ENCODE results near the gene GCNA. TPM values are rescaled to one million over a fixed set of nuclear protein-coding genes. Genes with fewer than 3 reads are reported as not detected.
A peak's percentile ranks its signal among the peaks of the same experiment; 100 is the strongest.

The GCNA gene
- total and polyA plus RNA-seq, 12 donors = 0.18 to 23.3 (median 2.2) TPM

DNA sequence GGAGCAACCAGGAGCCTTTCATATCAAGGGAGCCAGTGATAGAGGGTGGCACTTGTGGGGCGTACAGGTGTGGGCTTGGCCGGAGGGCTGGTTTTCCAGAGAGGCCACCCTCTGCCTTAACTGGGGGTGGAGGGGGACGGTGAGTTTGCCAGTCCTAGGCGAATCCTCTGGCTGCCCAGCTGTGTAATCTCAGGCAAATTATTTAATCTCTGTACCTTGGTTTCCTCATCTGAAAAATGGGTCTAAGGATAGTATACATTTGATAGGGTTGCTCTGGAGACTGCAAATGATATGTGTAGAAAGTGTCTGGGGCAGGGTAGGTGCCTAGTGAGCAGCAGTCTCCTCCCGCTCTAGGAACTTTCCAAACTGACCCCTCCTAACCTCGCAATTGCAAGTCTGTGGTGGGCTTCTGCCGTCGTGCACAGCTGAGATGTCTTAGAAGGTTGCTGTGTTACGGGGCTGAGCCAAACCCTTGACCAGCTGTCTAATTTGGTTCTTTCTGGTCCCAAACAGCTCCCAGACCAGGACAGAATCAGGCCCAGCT, 43.9 kb downstream of the GCNA start:
- WGBS, 4 donors = 84 to 92% (median 89%) methylated on average over 3 to 9 of the region's 9 CpGs
- Histone ChIP-seq H3K9me3 (replicated peaks in 1 of 3) (no peaks in the 10 kb centered on the region), H3K36me3 (replicated peaks in 1 of 2) (no peaks in the 10 kb centered on the region), H3K27ac (peak overlapping the region in 3 of 5 donors; percentile 5 to 59 (median 31)), H3K27me3 (peaks cover 11% of the 10 kb centered on the region), H3K4me1 (replicated peaks in 1 of 2) (peaks cover 0 to 4% of the 10 kb centered on the region in 2 donors), H3K4me3 (no peak overlapping the region)
- intact Hi-C loops (cut with DNase I) = no loop called here
- TF ChIP-seq, protein P1, sequence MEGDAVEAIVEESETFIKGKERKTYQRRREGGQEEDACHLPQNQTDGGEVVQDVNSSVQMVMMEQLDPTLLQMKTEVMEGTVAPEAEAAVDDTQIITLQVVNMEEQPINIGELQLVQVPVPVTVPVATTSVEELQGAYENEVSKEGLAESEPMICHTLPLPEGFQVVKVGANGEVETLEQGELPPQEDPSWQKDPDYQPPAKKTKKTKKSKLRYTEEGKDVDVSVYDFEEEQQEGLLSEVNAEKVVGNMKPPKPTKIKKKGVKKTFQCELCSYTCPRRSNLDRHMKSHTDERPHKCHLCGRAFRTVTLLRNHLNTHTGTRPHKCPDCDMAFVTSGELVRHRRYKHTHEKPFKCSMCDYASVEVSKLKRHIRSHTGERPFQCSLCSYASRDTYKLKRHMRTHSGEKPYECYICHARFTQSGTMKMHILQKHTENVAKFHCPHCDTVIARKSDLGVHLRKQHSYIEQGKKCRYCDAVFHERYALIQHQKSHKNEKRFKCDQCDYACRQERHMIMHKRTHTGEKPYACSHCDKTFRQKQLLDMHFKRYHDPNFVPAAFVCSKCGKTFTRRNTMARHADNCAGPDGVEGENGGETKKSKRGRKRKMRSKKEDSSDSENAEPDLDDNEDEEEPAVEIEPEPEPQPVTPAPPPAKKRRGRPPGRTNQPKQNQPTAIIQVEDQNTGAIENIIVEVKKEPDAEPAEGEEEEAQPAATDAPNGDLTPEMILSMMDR (IDR thresholded peaks at IDR 0.05) = no peak
- no peak for TF ChIP-seq POLR2A (IDR thresholded peaks at IDR 0.05)
- no peak for DNase-seq

DNA sequence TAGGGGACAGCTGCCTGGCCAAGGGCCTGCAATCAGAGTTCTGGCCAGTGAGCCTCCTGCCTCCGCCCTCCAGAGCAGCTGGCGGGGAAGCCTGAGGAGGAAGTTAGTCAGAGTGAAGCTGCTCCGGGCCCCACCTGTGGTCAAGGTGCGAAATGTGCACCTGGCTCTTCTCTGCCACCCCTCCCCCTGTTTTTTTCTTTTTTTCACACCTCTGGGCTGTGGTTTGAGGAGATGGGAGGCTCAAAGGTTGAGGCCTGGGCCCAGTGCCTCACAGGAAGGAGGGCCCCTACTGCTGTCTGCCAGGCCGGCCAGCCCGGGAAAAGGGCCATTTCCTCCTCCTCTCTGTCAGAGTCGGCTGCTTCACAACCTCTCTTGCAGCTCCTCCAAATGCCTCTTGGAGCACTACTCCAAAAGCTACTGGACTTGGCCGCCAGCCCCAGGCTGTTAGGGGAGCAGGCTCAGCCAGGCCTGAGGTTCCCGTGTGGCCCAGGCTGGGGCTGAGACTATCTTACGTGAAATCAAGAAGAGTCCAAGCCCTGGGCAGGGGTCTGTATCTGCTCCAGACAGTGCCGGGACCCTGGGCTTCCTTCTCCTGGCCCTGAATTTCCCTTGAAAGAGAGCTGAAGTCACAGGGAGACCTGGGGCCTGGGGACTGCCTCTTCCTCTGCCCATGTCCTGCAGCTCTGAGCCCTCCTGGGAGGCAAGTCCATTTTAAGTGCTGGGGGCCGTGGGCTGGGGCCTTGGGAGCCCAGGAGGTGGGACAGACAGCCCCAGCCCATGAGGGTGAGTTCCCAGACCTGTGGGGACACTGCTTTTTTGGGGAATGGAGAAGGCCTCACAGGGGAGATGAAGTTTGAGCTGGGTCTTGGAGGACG, 44.6 kb downstream of the GCNA start:
- DNase-seq = peak; percentile 53 to 86 (median 78)

DNA sequence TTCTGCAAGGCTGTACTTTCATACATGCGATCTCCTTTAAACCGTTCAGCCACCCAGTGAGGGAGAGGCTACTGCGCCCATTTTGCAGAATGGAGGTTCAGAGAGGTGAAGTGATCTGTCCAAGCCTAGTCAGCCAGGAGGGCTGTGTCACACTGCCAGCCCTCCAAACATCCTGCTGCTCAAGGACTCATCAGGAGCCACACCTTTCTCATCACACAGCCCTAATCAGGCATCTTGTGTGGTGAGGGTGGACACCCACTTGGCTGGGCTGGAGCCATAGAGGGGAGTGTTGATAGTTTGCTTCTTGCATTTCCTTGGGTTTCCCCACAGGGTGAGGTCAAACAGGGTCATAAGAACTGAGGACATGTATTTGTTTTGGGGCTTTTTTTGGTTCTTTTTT, 45.5 kb downstream of the GCNA start:
- DNase-seq = no peak
- Histone ChIP-seq H3K4me1 (replicated peaks in 1 of 2) (peaks cover 0 to 4% of the 10 kb centered on the region in 2 donors), H3K27me3 (peaks cover 11% of the 10 kb centered on the region), H3K4me3 (no peak overlapping the region), H3K27ac (no peak overlapping the region), H3K36me3 (replicated peaks in 1 of 2) (no peaks in the 10 kb centered on the region), H3K9me3 (replicated peaks in 1 of 3) (no peaks in the 10 kb centered on the region)
- WGBS, 4 donors = 88 to 95% (median 94%) methylated on average over 3 of the region's 3 CpGs
- TF ChIP-seq, protein P1 (IDR thresholded peaks at IDR 0.05) = no peak
- TF ChIP-seq POLR2A (IDR thresholded peaks at IDR 0.05) = no peak
- intact Hi-C loops (cut with DNase I) = no loop called here

More for the DNA sequence above, 44.6 kb downstream of the GCNA start:
- TF ChIP-seq POLR2A (IDR thresholded peaks at IDR 0.05) = no peak
- TF ChIP-seq, protein P1 (IDR thresholded peaks at IDR 0.05) = peak in 4 of 6 experiments; percentile 21 to 46 (median 34)
- 0 to 74% (median 35%) methylated on average over 4 to 13 of the region's 13 CpGs for WGBS, 4 donors
- H3K36me3 ChIP-seq (replicated peaks in 1 of 2) = no peaks in the 10 kb centered on the region
- peaks cover 11% of the 10 kb centered on the region for H3K27me3 ChIP-seq
- no peaks in the 10 kb centered on the region for H3K9me3 ChIP-seq (replicated peaks in 1 of 3)
- H3K27ac ChIP-seq = peak overlapping the region in 4 of 5 donors; percentile 5 to 59 (median 44)
- peaks cover 0 to 4% of the 10 kb centered on the region in 2 donors for H3K4me1 ChIP-seq (replicated peaks in 1 of 2)
- intact Hi-C loops (cut with DNase I) = no loop called here
- no peak overlapping the region for H3K4me3 ChIP-seq

DNA sequence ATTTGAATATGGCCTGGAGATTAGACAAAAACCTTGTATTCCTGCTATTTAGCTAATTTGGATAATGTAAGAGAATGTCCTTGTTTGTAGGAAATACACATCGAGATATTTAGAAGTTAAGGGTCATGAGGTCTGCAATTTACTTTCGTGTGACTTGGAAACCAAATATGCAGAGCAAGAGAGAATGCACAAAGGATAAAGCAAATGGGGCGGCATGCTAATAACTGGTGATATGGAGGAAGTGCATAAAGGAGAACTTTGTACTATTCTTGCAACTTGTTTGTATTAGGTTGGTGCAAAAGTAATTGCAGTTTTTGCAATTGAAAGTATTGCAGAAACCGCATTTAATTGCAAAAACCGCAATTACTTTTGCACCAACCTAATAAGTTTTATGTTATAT, 47.2 kb downstream of the GCNA start:
- H3K27ac ChIP-seq = no peak overlapping the region
- no peaks in the 10 kb centered on the region for H3K9me3 ChIP-seq (replicated peaks in 1 of 3)
- DNase-seq = no peak
- H3K27me3 ChIP-seq = peaks cover 11% of the 10 kb centered on the region
- no peak overlapping the region for H3K4me3 ChIP-seq
- H3K4me1 ChIP-seq (replicated peaks in 1 of 2) = peaks cover 0 to 4% of the 10 kb centered on the region in 2 donors
- intact Hi-C loops (cut with DNase I) = no loop called here
- no peak for TF ChIP-seq POLR2A (IDR thresholded peaks at IDR 0.05)
- TF ChIP-seq, protein P1 (IDR thresholded peaks at IDR 0.05) = no peak
- H3K36me3 ChIP-seq (replicated peaks in 1 of 2) = no peaks in the 10 kb centered on the region
- 81 to 88% (median 87%) methylated on average over 5 of the region's 5 CpGs for WGBS, 4 donors

Data from adrenal gland (tissue), 12 donors.